HG03045 (cell line): Measurements from ENCODE around the gene RNF215.

Experiments used
- ATAC-seq: cut with Tn5 transposase; IDR thresholded peaks from one replicate; pipeline ENCODE4 v1.9.1; 2021; ENCODE audit warnings: mild to moderate bottlenecking, moderate library complexity; ENCODE audit not compliant: unreplicated experiment

The RNF215 gene

DNA sequence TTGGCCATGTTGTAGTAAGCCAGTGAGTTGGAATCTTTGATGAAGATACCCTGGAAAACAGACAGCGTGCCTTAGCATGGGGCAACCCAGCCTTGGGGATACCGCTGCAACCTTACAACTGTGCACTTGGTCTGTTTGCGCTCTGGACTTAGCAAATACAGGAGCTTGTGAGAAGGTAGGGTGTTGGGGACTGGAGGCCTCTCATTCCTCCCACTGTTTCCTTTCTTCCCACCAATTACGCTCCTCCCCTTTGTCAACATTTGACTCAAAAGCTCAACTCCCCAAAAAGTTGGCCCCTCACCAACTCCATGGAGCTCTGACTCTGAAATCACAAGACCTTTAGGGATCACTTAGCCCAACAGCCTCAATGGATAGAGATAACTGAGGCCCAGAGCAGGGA lies 52.6 kb downstream of the RNF215 start:
- ATAC-seq = no peak

- no peak for ATAC-seq
Measured at GRCh38 chr22:30333707-30334087, 53.5 kb downstream of the RNF215 start.

GRCh38 chr22:30332994-30333706 lies 54.1 kb downstream of the RNF215 start:
- no peak for ATAC-seq

GRCh38 chr22:30332551-30332950 lies 54.7 kb downstream of the RNF215 start:
- ATAC-seq = no peak
